HG02973 (cell line): Measurements from ENCODE around the gene FRG2C.
"Not testable (repeated sequence)": the region's sequence is repeated elsewhere in the genome, so short reads cannot be mapped to it uniquely, and the experiment has no call there.

ENCODE experiments used
- ATAC-seq: cut with Tn5 transposase; IDR thresholded peaks from one replicate; pipeline ENCODE4 v1.9.1; 2021; ENCODE audit warnings: moderate library complexity; ENCODE audit not compliant: unreplicated experiment

Gene FRG2C

DNA sequence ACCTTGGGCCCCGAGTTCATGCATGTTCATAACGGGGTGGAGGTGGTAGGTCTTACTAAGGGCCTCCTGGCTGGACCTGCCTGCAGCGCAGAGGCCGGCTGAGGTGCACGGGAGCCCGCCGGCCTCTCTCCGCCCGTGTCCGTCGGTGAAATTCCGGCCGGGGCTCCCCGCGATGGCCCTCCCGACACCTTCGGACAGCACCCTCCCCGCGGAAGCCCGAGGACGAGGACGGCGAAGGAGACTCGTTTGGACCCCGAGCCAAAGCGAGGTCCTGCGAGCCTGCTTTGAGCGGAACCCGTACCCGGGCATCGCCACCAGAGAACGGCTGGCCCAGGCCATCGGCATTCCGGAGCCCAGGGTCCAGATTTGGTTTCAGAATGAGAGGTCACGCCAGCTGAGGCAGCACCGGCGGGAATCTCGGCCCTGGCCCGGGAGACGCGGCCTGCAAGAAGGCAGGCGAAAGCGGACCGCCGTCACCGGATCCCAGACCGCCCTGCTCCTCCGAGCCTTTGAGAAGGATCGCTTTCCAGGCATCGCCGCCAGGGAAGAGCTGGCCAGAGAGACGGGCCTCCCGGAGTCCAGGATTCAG lies 4.7 kb downstream of the FRG2C start:
- not testable (repeated sequence) for ATAC-seq

DNA sequence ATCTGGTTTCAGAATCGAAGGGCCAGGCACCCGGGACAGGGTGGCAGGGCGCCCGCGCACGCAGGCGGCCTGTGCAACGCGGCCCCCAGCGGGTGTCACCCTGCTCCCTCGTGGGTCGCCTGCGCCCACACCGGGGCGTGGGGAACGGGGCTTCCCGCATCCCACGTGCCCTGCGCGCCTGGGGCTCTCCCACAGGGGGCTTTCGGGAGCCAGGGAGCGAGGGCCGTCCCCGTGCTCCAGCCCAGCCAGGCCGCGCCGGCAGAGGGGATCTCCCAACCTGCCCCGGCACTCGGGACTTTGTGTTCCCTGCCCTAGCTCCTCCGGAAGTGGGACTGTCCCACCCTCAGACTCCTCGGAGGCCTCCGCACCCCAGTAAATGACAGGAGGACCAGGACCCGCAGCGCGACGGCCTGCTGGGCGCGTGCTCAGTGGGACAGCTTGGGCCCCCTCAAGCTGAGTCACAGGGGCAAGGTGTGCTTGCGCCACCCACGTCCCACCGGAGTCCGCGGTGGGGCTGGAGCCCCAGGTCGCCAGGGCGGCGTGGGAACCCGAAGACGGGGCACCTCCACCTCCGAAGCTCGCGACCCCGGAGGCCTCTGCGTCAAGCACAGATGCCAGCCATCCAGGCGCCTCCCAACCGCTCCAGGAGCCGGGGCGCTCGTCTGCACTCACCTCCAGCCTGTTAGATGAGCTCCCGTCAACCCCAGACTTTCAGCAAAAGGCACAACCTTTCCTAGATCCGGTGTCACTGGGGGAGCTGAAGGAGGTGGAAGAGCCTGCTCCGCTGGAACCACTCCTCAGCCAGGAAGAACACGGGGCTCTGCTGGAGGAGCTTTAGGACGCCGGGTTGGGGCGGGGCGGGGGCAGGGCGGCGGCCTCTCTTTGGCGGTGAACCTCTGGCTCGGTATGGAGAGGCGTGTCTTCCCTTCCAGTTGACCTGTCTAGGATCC lies 5.5 kb downstream of the FRG2C start:
- not testable (repeated sequence) for ATAC-seq

DNA sequence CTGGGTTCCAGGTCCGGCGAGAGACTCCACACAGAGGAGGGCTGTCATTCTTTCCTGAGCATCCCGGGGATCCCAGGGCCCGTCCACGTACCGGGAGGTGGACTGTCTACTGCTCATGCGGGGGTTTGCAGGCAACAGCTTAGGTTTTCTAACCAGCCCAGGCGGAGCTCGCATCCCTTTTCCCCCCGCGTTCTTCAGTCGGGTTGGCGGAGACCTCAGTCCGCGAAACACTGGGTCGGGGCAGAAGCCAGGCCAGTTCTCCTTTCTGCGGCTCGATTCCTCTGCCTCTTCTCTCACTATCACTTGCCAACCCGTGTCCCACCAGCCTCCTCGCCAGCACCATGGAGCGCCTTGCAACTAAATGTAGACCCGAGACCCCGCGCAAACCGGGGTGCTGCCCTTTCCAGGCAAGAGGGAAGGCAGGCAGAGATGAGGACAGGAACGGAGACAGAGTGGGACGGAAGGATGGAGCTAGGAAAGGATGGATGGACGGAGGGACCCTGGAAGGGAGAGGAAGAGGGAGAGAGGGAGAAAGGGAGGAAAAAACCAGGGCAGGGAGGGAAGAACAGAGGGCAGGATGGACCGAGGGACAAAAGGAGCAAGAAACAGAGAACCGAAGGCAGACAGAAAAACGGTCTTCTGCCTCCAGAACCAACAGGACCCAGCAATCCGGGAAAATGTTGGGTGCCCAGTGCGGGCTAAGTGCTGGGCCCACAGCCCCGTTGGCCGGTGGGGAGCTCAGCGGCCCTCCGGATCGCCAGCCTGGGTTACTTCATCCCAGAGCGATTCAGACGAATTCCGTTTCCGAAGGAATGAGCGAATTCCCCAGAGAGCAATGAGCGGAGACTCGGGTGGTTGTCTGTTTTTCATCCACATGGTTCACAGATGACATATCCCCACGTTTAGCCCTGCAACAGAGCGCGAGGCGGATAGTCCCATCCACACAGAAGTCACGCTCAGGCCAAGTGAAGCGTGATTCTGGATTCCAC lies 6.5 kb downstream of the FRG2C start:
- ATAC-seq, result not testable (repeated sequence)

DNA sequence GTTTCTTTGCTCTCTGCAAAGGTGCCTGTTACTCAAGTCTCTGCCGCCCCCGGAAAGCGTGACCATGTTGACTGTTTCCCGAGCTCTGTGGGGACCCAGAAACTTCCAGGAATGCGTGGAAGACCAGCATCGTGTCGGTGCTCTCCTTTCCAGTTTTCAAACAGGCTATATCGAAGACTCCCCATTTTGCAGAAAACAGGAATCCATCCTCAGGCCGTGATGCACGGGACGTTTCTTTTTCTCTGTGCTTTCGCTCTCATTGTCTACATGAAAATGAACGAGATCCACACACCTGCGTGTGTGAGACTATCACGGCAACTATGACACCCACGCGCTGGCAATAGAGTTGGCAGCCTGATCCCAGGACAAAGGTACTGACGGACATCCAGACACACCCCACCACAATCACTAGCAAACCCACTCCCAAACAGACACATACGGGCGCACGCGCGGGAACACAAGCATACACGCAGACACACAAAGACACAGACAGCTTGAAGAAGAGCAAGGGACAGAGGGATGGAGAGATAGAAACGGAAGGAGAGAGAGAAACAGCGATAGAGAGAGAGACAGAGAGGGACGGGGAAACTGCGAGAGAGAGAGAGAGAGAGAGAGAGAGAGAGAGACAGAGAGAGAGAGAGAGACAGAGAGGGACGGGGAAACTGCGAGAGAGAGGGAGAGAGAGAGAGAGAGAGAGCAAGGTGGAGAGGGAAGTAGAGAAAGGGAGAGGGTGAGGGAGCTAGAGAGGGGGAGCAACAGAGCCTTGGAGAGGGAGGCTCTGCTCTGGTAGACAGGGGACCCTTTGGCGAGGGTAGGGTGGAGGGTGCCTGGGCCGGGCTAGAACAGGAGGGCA lies 7.4 kb downstream of the FRG2C start:
- not testable (repeated sequence) for ATAC-seq

DNA sequence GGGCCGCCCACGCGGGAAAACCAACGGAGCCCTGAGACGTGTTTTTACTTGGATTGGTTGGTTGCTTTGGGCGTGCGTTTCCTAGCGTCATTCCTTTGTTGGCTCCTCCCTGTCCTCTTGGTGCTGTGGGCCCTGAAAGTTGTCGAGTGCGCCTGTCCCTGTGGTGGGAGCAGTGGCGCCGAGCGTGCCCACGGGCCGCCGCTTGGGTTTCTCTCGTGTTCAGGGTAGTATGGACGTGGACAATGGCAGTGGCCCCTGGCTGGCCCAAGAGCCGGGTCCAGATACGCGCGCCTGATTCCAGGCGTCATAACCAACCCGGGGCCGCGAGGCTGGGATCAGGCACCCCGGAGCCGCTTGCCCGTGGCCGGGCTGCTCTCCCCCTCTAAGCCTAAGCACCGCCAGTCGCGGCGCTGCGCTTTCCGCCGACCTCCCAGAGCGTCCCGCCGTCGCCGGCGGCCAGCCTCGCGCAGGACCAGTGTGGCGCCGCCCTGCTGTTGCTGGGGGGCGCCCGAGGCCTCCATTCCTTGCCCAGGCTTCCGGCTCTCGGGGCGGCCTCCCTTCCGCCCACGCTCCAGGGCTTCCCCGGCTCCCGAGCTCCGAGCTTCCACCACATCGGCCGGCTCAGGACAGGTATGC lies 8.1 kb downstream of the FRG2C start:
- not testable (repeated sequence) for ATAC-seq

- not testable (repeated sequence) for ATAC-seq
Measured at GRCh38 chr3:75683965-75684364, 19.8 kb downstream of the FRG2C start.

DNA sequence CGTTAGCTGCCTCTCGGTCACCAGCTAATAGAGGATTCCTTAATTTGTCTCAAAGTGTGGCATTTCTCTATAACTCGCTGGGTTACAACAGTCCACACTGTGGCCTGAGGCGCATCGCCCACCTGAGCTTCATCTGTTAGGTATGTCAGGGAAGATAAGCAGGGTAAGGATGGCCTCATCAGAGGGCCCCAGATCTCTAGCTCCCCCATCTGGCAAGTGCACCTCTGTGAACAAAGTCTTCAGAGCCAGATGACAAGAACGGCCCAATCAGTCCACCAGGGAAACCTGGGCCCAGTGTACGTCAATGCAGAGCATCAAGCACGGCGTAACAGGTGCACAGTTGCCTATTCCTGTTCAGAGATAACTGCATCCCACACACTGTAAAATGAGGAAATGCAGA lies 23.2 kb downstream of the FRG2C start:
- no peak for ATAC-seq

GRCh38 chr3:75692061-75692460 lies 27.9 kb downstream of the FRG2C start:
- ATAC-seq, result no peak
